ENCODE measurements around the gene RARB.

The RARB gene

DNA sequence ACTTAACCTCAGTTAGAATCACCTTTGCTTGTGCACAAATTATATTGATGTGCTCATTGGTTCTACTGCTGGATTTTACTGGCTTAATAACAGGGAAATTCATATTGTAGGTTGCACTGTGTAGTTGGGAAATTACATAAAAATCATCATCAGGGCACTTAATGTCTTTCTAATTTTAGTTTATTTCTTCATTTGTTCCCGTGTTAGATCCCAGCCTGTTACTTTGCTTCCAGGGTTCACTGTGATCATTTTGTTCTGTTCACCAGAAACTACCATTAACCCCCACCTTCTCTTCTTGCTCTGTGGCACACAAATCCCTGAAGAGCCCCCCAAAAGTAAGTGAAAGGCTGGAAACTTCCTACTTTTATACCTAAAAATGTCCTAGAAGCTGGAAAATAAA lies 80.4 kb downstream of the RARB start:
- no peak for DNase-seq (ENCODE audit: low spot score)

GRCh38 chr3:25508901-25509300 lies 80.8 kb downstream of the RARB start:
- peak; percentile 89 for DNase-seq (ENCODE audit: low spot score)

- no peak for DNase-seq (ENCODE audit: low spot score)
These were observed 82.7 kb downstream of the RARB start for GRCh38 chr3:25510797-25511196.

DNA sequence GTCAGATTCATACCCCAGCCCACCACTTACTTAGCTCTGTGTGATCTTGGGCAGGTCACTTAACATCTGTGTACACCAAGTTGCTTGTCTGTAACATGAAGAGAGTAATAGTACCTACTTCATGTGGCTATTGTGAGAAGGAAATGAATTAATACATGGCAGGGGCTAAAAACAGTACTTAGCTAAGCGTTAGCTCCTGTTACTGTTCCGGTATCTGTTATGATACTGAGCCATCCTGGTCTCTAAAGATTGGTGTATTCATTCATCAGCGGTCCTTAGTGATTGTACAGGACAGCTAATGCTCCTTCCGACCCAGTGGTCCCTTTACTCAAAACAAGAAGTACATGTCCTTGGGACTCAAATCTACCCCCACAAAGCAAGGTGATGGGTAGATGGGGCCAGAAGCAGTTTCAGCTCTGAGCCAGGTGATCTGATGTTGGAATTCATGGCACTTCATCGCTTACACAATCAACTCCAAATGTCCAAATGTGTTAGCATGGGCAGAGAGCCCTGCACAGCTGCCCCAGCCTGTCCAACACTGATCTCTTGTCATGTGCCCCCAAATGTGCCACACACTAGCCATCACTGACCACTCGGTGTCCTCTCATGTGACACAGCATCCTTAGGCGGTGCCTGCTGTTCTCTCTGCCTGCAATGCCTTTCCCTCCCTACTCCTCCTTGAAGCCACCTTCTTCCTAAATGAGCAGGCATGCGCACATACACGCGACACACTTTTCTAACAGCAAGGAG lies 84.1 kb downstream of the RARB start:
- DNase-seq (ENCODE audit: low spot score), result no peak

DNA sequence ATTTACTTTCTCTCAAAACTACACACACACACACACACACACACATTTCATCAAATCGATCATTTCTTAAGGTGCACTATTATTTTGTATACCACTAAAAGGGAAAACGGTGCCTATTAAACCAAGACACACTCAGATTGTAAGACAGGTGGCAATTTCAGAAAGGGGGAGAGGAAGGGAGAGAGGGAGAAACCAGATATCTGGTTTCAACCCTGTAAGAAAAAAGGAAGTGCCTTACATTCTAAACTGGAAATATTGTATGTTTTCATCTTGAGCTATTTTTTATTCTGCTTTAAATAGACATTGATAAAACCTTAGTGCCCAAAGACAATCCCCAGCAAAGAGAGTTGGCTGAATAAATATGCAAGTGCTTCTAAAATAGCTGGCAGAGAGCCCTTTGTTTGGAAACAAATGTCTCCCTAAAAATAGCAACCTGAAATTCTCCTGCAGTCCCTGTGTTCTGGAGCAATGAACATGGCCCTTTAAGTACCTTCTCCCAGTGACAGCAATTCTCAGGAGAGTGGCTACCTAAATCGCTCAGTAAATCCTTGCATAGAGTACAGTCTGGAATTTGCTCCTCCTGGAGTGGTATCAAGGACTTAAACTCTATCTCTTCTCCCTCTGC lies 85.7 kb downstream of the RARB start:
- no peak for DNase-seq (ENCODE audit: low spot score)

GRCh38 chr3:25515171-25515570 lies 87.1 kb downstream of the RARB start:
- no peak for DNase-seq (ENCODE audit: low spot score)

- DNase-seq (ENCODE audit: low spot score), result no peak
These were observed 93.0 kb downstream of the RARB start for GRCh38 chr3:25520926-25521559.

DNA sequence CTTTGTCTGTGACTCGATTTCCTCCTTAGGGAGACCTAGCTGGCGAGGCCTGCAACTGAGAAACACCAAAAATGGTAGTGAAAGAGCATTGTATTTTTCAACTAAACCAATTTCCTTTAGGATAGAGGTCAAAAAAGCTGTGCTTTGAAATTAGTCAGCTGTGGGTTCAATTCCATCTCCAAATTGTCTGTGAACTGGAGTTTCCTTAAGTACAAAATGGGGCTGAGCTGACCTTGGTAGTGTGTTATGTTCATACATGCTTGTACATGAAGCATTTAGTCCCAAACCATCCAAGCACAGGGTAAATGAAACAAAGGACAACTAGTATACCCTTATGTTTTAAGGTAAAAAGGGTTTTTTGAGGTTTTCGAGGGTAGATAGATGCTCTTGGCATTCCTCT lies 99.3 kb downstream of the RARB start:
- no peak for DNase-seq (ENCODE audit: low spot score)

- DNase-seq (ENCODE audit: low spot score), result no peak
These were observed 99.7 kb downstream of the RARB start for GRCh38 chr3:25527801-25528200.

DNA sequence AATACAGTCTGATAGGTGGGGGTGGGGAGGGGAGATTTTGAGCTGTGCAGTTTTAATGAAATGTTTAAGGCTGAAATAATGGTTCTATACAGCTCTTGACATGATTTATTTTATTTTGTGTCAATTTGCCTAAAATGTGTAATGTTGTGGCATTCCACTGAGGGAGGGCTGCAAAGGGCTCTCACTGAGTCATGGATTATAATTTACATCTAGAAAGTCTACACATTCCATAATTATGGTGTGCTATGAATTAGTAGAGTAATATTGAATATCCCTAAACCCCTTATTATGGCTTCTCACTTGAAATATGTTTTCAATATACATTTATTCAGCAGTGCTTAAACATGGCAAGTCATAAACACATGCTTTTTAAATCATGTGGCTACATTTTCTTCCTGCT lies 103.9 kb downstream of the RARB start:
- no peak for DNase-seq (ENCODE audit: low spot score)

GRCh38 chr3:25532431-25533162 lies 104.5 kb downstream of the RARB start:
- peak; percentile 4 for DNase-seq (ENCODE audit: low spot score)

DNA sequence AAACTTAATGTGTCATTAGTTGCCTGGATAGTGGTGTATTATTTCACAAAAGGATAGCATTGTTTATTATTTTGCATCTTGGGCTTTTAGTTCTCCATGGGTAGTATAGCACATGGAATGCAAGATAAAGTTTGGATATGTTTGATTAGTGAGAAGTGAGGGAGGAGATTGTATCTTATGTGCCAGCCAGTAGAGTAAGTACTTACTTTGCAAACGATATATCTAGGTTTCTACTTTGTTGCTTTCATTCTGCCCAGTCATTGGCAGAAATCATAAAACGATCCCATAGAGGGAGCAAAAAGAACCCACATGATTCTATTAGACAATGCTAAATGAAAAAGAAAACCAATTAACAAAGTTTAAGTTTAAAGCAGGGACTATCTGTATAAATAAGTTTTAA lies 105.3 kb downstream of the RARB start:
- DNase-seq (ENCODE audit: low spot score), result no peak

- no peak for DNase-seq (ENCODE audit: low spot score)
These were observed 105.9 kb downstream of the RARB start for GRCh38 chr3:25534007-25534406.

- DNase-seq (ENCODE audit: low spot score), result no peak
These were observed 108.7 kb downstream of the RARB start for GRCh38 chr3:25536521-25537391.

DNA sequence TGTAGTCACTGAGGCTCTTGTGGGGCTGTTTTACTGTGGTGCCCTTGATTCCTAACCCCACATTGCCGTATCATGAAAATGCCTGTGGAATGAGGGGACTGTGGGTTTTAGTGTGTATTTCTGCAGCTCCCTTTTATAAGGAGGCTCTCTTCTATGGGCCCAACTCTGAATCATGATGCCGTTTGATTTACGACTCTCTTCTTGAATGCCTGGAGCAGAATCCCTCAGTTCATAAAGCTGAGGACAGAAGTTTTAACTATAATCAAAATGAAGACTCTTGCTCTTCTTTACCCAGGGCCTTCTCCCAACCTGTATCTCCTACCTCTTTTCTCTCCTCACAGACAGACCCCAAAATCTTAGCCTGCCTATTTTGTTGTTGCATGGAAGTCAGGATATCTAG lies 109.5 kb downstream of the RARB start:
- no peak for DNase-seq (ENCODE audit: low spot score)

- no peak for DNase-seq (ENCODE audit: low spot score)
These were observed 112.2 kb downstream of the RARB start for GRCh38 chr3:25540273-25540672.

DNA sequence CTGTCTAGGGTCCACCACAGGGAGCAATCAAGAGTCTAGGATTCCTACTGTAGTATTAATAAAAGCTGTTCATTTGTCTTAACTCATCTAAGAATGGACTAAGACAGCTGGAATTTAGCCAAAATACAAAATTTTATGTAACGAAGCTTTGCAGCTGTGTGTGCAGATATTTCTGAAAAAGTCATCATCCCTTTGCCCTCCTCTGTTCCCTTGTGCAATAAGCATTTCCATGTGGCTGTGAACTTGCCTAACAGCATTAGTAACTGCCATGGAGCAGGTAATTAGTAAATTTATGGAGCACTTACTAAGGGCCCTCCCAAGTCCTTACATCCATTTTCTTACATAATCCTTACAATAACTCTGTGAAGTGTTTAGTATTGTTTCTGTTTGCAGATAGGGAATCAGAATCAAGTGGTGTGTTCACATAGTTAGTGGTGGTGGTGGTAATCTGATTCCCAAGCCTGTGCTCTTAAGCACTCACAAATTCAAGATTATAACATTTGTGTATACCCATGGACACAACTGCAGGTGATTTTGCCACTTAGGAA lies 114.5 kb downstream of the RARB start:
- DNase-seq (ENCODE audit: low spot score), result no peak

DNA sequence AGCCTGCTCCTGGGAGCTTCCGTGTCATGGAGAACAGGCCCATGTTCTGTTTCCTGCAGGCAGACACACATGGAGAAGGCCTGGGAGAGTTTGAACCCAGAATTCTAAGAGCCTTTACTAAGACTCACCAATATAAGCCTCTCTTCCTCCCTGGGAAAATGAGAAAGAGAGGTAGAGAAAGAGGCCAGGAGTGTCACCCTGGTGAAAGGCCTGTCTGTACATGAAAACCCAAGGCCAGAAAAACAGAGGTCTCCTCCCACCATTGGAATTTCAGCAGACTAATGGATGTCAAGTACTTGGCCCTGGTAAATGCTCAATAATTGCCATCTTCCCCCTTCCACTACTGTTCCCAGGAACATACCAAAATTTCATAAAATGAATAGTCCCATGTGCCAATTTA lies 119.0 kb downstream of the RARB start:
- DNase-seq (ENCODE audit: low spot score), result no peak

DNA sequence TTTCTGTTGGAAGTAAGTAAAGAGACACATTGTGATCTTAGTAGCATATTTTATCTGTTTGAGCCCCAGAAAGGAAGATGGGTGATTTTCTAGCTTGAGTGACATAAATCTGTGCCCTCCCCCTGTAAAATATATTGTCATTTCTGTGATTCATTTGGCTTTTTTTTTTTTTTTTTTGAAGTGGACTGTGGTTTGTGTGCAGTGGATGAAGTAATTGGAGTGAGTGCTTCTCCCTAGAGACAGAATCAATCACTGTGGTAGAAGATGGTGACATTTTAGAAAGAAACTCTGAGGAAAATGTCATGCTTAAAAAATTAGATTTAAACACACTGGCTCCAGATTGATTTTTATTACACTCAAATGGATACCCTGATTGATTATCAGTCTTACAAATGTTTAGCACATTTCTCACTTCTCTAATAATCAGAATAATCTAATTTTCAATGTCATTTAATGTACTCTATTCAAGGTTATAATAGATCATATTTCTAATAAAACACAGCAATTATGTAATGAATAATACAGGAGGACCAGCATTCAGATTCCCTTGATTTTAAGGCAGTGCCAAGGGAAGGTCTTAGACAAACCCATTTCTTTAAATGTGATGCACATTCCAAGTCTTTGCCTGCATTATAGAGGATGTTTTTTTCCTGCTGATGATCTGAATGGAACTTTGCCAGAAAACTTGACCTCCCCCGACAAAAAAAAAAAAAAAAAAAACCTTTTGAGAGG lies 120.0 kb downstream of the RARB start:
- DNase-seq (ENCODE audit: low spot score), result peak; percentile 26

DNA sequence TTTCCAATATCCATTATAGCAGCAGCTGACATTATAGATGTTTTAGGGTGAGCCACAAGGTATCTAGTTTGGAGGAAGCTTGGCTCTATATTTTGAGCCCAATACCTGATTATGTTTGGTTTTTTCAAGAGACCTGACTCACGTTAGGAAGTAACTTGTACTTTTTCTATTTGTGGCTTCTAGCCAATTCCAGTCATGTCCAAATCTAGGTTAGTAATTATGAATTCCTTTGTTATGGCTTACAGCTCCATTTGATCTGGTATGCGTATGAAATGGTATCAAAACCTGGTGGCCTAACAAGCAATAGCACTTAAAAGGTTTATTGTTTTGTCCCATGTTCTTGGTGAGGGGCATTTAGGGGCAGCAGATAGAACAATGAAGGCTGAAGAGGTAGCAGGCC lies 120.8 kb downstream of the RARB start:
- DNase-seq (ENCODE audit: low spot score), result peak; percentile 51

GRCh38 chr3:25552251-25552650 lies 124.2 kb downstream of the RARB start:
- DNase-seq (ENCODE audit: low spot score), result no peak

Data from kidney tubule cell (primary cell).